ENCODE results near the gene KCNH8.

GRCh38 chr3:19365471-19365870 lies 217.2 kb downstream of the KCNH8 start:
- no peak for TF ChIP-seq RAD21 (IDR thresholded peaks at IDR 0.05; ENCODE audit: insufficient read depth, low read depth, low read length)
- no peak for TF ChIP-seq CBFB (IDR thresholded peaks at IDR 0.05; ENCODE audit: low read depth)
- TF ChIP-seq BRCA1 (IDR thresholded peaks at IDR 0.05; ENCODE audit: low read depth, low read length) = no peak
- TF ChIP-seq POLR2A (IDR thresholded peaks at IDR 0.05; ENCODE audit: low read depth, low read length) = no peak
- no peak for TF ChIP-seq CTCF (IDR thresholded peaks at IDR 0.05 in 2 of 3, conservative IDR thresholded peaks at IDR 0.05 in 1 of 3; ENCODE audit: control insufficient read depth in 2 of 3, extremely low read depth in 1 of 3, insufficient read depth in 1 of 3, low read depth in 3 of 3, low read length in 3 of 3)
- no peak for TF ChIP-seq MAX (IDR thresholded peaks at IDR 0.05; ENCODE audit: low read depth, low read length)
